ENCODE data around the gene PTPN14.

PTPN14 gene

DNA sequence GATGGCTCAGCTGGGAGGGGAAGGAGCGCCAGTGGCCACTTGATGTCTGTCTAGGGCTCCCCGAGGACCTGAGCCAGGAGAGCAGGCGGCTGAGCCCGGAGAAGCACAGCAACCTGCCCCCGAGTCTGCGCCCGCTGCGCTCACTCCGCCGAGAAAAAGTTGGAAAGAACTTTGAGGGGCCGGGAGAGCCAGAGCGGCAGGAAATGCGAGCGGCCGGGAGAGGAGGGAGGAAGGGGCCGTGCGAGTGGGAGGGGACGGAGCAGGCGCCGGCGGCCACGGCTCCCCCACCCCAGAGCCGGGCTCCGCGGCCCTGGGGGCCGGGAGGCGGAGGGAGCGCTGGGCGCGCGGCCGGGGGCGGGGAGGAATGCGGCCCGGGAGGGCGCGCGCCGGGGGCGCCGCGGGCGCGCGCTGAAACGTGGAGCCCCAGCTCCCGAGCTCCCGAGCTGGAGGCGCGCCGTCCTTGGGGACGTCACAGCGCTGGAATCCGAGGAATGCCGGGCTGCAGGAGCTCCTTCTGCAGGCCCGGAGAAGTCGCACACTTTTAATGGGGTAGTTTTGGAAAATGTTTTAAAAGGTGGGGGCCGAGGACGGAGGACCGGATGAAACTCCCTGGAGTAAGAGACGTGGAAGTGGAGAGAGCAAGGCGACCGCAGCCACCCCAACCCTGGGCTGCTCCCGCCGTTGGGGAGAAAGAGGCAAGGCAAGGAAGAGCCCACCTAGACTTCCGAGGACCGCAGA, at the start of gene PTPN14:
PTPN14 (minus strand) TSS at position 167 of the 738 bp plus-strand sequence. CDS start 86,799 bp downstream, outside the sequence.
- in situ Hi-C loops (cut with MboI; ENCODE audit: low sequenced_read_pairs), result no loop called here

DNA sequence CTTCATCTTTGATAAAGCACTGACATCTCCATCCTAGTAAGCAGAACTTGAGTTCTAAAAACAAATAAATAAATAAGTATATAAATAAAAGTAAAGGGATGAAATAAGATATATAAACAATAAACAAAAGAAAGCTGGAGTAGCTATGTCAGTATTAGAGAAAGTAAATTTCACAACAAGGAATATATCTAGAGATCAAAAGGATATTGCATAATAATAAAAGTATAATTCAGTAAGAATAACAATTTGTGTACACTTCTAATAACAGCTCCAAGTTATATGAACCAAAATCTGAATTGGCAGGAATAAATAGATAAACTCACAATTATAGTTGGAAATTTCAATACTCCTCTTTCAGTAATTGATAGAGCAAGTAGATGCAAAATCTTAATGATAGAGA, 41.8 kb upstream of the PTPN14 start:
- in situ Hi-C loops (cut with MboI; ENCODE audit: low sequenced_read_pairs), result loop anchor here (25.0 kb wide), 1 partner anchor 231 kb away; no protein-coding TSS in a partner anchor

DNA sequence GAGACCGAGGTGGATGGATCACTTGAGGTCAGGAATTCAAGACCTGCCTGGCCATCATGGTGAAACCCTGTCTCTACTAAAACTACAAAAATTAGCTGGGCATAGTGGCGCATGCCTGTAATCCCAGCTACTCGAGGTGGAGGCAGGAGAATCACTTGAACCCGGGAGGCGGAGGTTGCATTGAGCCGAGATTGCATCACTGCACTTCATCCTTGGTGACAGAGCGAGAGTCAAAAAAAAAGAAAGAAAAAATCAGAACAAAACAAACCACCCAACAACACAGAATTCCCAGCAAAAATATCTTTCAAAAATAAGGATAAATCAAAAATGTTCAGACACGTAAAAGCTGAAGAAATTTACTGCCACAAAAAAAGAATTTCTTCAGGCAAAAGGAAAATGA, 40.5 kb upstream of the PTPN14 start:
- in situ Hi-C loops (cut with MboI; ENCODE audit: low sequenced_read_pairs), result loop anchor here (25.0 kb wide), 1 partner anchor 230 kb away; no protein-coding TSS in a partner anchor

DNA sequence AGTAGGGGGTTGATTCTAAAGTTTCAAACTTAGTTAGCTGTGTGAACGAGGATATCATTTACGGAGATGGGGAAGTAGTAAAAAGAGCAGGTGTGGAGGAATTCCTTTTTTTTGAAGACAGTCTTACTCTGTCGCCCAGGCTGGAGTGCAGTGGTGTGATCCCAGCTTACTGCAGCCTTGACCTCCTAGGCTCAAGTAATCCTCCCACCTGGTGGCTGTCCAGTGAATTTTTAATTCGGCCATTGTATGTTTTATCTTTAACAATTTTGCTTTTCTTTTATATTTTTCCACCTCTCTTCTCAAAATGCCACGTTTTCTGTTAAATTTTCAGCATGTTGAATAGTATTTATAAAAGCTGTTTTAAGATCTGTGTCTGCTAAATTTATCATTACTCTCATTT, 39.3 kb upstream of the PTPN14 start:
- in situ Hi-C loops (cut with MboI; ENCODE audit: low sequenced_read_pairs), result loop anchor here (25.0 kb wide), 1 partner anchor 228 kb away; no protein-coding TSS in a partner anchor

DNA sequence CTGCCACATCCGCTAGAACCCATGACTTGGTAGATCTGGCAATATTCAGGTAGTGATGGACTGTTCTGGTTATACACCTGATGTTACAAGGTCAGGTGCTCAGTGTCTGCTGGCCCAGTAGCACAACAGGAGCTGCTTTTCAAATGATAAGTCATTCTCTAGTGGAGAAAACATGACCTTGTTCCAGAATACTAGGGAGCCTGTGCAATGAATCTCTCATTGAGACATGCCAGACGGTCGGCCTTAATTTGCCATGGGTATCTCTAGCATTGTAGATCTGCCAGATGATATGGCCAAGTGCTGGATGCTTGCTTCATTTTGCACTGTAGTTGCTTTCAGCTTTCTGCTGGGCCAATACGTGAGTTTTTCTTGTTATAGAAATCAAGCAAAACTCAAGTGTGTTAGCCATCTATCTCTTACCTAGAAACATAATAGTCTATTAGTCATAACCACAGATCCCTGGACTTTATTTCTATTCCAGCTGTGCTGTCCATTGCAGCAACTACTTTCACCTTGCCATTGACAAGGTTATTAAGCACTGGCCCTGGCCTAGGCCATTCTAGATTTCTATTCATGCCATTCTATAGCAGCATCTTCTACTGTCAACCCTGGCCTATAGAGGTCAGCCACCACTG, 37.7 kb upstream of the PTPN14 start:
- in situ Hi-C loops (cut with MboI; ENCODE audit: low sequenced_read_pairs), result loop anchor here (25.0 kb wide), 1 partner anchor 227 kb away; no protein-coding TSS in a partner anchor

DNA sequence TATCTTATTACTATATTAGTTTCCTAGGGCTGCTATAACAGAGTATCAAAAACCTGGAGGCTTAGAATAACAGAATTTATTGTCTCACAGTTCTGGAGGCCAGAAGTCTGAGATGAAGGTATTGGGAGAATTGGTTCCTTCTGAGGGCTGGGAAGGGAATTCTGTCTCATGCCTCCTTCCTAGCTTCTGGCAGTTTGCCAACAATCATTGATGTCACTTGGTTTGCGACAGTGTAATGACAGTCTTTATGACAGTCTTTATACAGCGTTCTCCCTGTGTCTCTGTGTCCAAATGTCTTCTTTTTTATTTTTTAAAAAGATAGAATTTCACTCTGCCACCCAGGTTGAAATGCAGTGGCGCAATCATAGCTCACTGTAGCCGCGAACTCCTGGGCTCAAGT, 35.8 kb upstream of the PTPN14 start:
- in situ Hi-C loops (cut with MboI; ENCODE audit: low sequenced_read_pairs), result loop anchor here (25.0 kb wide), 1 partner anchor 225 kb away; no protein-coding TSS in a partner anchor

DNA sequence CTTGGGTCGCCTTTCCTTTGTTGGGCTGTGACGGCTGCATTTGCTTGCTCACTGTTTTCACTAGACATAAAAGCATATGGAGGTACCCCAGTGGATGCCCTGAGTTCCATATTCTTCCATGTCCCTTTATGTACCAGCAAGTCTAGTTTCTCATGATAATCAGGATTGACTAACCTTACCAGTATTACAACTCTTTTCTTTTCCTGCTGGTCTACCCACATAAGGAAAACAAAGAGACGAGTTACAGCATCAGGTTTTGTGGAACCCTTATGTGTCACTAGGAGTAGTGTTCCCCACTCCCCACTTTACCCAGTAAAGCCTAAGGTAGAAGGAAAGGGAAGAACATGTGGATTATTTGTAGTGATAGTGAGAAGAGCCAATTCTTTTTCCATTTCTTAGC, 35.2 kb upstream of the PTPN14 start:
- in situ Hi-C loops (cut with MboI; ENCODE audit: low sequenced_read_pairs), result loop anchor here (25.0 kb wide), 1 partner anchor 224 kb away; no protein-coding TSS in a partner anchor

DNA sequence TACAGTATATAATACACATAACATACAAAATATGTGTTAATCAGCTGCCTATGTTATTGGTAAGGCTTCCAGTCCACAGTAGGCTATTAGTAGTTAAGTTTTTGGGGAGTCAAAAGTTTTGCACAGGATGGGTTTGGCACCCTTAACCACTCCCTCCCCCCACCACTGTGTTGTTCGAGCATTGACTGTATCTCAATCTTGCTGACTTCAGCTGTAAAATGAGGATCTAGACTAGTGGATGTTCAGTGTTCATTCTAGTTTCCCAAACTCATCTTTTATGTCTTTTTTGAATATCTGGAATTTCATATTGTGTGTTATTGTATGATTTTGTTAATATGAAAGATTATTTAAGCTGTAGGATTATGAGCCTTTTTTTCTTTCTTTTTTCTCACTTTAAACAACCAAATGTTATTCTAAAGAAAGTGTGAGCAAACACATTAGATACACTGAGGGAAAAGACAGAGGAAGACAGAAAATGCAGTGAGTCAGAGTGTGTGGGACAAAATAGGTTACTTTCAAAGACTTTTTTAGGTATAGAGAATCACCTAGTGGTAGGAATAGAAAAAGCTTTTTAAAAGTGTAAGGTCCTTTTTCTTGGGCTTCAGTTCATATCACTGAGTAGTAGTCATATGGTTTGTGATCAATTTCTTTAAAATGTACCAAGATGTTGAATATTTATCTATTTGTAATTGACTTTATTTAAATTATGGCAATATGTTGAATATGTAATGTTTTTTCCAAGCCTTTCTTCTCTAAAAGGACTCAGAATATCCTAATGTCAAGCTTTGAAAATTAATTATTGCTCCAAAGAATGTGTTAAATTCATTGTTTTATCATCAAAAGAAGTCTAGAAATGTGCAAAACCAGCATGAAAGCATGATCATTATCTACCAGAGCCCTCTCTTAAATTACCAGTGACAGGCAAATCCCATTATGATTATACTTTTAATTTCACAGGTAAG, 33.7 kb upstream of the PTPN14 start:
- in situ Hi-C loops (cut with MboI; ENCODE audit: low sequenced_read_pairs), result loop anchor here (25.0 kb wide), 1 partner anchor 223 kb away; no protein-coding TSS in a partner anchor

DNA sequence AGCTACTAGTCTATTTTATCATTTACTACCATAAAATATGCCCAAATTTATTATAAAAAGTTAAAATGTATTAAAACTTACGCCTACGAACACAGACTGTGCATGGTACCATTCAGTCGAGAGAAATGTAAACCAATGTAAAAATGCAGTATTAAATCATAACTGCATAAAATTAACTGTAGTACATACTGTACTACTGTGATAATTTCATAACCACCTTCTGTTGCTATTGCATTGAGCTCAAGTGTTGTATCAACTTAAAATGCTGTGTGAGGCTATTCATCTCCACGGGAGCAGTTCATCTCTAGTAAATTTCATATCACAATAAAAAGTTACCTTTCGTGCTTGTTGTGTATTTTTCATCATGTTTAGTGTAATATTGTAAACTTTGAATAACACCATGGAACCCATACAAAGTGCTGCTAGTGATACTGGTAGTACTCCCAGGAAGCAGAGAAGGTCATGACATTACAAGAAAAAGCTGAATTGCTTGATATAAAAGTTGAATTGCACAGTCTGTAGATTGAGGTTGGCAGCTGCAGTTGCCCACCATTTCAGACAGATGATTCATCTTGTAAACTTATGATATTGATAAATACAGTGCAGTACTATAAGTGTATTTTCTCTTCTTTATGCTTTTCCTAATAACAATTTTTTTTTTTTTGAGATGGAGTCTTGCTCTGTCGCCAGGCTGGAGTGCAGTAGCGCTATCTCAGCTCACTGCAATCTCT, 32.6 kb upstream of the PTPN14 start:
- in situ Hi-C loops (cut with MboI; ENCODE audit: low sequenced_read_pairs), result loop anchor here (25.0 kb wide), 1 partner anchor 222 kb away; no protein-coding TSS in a partner anchor

DNA sequence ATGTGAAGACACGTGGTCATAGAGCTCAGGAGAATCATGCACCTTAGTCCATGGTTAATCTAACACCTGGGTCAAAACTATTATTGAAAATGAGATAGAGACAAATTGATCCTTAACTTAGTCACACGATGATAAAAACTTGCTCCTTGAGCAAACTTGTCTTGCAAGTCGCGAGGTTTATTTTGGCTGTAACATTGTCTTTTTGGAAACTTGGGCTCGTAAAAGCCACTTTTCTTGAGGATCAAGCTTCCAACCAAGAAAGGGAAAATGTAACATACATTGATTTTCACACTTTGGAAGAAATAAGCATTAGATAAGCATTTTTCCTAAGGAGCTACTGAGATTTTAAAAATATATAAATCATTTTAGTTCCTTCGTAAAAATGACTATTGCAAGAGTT, 31.7 kb upstream of the PTPN14 start:
- in situ Hi-C loops (cut with MboI; ENCODE audit: low sequenced_read_pairs), result loop anchor here (25.0 kb wide), 1 partner anchor 221 kb away; no protein-coding TSS in a partner anchor

DNA sequence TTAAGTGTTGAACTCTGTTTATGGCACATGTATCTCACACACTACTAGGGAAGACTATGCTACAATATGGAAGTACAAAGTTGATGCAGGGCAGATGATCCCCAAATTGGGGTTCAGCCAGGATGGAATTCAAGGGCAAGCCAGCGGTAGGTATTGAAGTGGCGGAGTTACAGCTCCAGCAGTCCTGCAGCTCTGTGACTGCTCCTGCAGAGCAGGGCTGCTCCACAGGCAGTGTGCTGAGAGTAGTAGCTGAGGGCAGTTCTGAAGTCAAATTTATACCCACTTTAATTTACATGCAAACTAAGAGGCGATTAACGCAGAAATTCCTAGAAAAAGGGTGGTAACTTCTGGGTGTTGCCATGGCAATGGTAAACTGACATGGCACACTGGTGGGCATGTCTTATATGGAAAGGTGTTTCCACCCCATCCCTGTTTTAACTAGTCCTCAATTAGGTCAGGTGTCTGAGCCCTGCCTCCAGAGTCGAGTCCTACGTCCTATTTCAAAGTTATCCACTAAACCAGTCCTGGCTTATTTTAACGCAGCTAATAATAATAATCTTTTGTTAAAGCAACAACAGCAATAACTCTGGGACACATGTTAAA, 31.0 kb upstream of the PTPN14 start:
- in situ Hi-C loops (cut with MboI; ENCODE audit: low sequenced_read_pairs), result loop anchor here (25.0 kb wide), 1 partner anchor 220 kb away; no protein-coding TSS in a partner anchor

DNA sequence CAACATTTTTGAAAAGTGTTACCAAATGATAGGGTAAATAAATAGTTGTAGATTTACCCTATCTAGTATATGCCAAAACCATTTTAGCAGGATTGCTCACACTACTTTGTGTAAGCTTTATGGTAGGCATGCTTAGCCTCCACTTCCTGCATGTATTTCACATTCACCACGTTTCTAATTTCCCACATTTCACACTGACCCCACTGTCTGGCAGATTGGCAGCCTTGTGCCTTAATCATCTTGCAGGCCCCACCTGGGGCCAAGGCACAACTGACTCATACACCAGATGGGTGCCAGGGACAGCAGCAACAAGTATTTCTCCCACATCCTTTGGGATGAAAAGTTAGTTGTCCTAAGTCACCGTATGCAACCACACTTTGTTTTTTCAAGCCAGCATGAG, 30.4 kb upstream of the PTPN14 start:
- in situ Hi-C loops (cut with MboI; ENCODE audit: low sequenced_read_pairs), result loop anchor here (25.0 kb wide), 1 partner anchor 219 kb away; no protein-coding TSS in a partner anchor

DNA sequence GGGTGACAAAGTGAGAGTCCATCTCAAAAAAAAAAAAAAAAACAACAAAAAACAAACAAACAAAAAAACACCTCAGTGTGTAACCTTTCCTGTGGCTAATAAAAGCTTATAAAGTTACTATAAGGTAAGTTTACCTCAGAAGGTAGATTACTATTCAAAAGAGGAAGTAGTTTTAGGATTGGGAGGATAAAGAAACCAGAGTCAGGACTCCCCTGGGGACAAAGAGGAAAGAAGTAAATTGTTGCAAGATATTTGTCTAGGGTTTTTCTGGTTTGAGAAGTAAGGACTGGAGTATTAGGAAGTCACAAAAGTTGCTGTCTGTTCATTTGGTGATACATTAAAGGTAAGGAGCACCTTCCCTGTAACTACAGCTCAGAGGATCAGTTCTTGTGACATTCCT, 27.8 kb upstream of the PTPN14 start:
- in situ Hi-C loops (cut with MboI; ENCODE audit: low sequenced_read_pairs), result loop anchor here (25.0 kb wide), 1 partner anchor 217 kb away; no protein-coding TSS in a partner anchor

DNA sequence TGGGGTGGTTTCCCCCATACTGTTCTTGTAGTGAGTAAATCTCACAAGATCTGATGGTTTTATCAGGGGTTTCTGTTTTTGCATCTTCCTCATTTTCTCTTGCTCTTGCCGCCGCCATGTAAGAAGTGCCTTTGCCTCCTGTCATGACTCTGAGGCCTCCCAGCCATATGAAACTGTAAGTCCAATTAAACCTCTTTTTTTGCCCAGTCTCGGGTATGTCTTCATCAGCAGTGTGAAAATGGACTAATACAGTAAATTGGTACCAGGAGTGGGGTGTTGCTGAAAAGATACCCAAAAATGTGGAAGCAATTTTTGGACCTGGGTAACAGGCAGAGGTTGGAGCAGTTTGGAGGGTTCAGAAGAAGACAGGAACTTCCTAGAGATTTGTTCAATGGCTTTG, 24.7 kb upstream of the PTPN14 start:
- in situ Hi-C loops (cut with MboI; ENCODE audit: low sequenced_read_pairs), result loop anchor here (25.0 kb wide), 1 partner anchor 214 kb away; no protein-coding TSS in a partner anchor

DNA sequence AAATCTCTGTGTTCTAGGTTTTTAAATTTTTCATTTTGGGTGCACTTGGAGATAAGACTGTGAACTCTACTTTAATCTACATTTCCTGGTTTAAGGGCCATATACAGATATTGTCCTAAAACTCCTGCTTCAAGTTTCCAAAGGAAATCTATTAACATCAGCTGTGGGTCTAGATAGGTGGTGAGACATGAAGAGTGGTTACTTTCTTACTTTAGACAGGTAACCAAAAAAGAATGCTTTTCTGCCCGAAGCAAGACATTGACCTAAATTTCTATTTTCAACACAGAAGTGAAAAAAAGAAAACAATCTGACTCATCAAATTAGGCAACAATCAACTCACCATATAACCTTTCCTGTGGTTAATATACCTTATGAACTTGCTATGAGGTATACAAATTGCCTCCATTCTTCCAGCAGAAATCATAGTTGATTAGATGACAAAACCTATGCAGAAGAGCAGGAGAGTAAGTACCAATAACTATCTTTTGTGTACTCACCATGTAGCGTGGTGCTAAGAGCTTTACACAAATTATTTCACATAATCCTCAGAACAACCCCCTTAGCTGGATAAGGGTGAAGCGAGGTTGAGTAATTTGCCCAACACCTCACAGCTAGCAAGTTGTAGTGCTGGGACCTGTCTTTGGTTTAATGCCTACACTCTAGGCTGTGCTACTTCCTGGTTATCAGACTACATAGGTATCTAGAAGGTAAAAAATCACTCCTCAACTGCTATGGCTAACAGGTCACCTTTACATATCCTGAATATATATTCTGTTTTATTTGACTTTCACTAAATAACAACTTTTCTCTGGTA, 23.4 kb upstream of the PTPN14 start:
- in situ Hi-C loops (cut with MboI; ENCODE audit: low sequenced_read_pairs), result loop anchor here (25.0 kb wide), 1 partner anchor 213 kb away; no protein-coding TSS in a partner anchor

DNA sequence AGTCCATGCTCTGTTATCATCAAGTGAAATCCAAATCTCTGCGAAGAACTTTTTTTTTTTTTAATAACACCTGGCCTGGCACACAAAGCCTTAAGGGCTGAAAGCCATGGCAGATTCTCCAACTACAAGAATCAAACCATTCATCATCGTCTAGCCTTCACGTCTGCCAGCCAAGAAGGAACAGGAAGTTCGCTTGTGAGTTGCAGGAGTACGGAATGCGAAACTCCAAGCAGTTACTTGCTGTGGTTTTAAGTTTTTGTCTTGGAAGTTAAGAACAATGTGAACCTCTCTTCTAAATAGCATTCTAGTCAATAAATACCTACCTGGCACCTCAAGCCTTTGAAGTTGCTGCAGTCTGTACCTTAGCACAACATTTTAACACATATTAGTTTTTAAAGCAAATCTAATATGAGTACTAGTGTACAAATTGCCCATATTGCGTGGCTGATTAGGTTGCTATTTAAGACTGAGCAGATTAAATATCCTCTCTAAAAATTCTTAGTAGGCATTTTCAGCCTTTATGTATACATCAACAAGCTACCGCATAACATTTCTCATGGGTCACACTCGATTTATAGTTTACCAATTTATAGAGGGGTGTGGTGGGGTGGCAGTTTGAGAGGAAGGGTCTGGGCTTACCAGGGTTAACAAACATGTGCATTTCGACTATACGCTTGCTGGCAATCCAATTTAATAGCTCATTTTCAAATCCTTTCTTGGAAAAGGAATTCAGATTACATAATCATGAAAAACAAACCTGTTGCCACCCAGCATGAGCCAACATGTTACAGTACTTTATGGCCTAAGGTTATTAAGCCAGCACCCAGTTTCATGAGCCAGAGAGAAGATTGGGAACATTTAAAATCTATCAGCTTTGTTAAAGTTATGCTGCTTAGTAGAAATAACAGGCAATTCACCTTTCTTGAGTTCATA, 22.2 kb upstream of the PTPN14 start:
- in situ Hi-C loops (cut with MboI; ENCODE audit: low sequenced_read_pairs), result no loop called here

DNA sequence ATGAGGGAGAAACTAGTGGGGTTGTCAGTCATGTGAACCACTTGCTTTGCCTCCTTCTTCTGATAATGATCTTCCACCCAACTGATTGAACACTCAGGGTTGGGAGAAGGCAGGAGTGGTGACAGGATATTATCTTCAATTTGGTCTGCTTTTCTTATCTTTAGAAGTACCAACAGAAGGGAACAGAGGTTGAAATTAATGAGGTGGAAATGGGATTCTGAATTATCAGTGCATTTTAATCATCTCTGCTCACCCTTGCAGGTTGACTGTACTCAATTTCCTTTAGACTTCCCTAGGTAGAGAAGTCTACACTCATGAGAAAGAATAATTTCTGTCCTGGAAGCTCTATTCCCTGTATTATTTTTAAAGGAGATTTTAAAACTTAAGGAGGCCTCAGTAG, 19.9 kb upstream of the PTPN14 start:
- in situ Hi-C loops (cut with MboI; ENCODE audit: low sequenced_read_pairs), result no loop called here
